ENCODE measurements around the gene TDRD12. TPM values are rescaled to one million over a fixed set of nuclear protein-coding genes. Genes with fewer than 3 reads are reported as not detected.

TDRD12 gene
- total and polyA plus RNA-seq, 2 of the 13 experiments (the other 11 are each of a cell fraction or from before 2014, with no cell fraction given), result 0.03 to 0.40 TPM

DNA sequence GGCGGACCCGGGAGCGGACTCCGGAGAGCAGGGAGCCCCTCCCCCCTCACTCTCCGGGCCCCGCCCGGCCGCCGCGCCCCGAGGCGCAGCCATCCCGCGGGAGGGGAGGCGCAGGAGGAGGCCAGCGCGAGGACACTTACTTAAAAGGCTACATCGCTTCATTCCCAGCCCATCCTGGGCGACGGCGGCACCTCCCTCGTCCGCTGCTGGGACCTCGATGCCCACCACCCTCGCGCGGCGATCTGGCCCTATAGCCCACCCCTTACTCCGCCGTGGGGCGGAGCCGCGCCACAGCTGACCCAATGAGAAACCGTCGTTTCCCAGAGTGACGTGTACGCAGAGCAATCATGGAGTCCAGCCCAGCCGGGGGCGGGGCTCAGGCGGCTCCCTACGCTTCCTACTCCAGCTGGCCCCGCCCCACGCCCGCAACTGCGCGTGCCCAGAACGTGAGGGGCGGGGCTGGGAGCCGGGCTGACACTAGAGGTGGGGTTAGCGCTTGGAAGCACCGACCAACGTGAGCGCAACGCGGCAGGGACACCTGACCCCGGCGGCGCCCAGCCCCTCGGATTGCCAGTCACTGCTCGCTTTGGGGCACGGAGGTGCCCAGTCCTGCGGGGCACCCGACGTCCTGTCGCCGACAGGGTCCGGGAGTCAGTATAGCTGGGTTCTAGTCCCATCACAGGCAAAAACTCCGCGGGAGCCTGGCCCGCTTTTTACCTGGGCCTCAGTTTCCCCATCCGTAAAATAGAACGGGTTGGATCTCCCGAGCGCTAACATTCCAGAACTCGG is 44.4 kb upstream of the TDRD12 start, which contains the start of gene ANKRD27 (continued):
- TF ChIP-seq, protein P1, sequence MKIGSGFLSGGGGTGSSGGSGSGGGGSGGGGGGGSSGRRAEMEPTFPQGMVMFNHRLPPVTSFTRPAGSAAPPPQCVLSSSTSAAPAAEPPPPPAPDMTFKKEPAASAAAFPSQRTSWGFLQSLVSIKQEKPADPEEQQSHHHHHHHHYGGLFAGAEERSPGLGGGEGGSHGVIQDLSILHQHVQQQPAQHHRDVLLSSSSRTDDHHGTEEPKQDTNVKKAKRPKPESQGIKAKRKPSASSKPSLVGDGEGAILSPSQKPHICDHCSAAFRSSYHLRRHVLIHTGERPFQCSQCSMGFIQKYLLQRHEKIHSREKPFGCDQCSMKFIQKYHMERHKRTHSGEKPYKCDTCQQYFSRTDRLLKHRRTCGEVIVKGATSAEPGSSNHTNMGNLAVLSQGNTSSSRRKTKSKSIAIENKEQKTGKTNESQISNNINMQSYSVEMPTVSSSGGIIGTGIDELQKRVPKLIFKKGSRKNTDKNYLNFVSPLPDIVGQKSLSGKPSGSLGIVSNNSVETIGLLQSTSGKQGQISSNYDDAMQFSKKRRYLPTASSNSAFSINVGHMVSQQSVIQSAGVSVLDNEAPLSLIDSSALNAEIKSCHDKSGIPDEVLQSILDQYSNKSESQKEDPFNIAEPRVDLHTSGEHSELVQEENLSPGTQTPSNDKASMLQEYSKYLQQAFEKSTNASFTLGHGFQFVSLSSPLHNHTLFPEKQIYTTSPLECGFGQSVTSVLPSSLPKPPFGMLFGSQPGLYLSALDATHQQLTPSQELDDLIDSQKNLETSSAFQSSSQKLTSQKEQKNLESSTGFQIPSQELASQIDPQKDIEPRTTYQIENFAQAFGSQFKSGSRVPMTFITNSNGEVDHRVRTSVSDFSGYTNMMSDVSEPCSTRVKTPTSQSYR (CRISPR knock-in tag; IDR thresholded peaks at IDR 0.05; ENCODE audit: borderline replicate concordance), result peak; percentile 81
- TF ChIP-seq FOSL2 (CRISPR knock-in tag; IDR thresholded peaks at IDR 0.05) (no peak), ZNF441 (CRISPR knock-in tag; IDR thresholded peaks at IDR 0.05; ENCODE audit: borderline replicate concordance) (no peak), FOSL1 (CRISPR knock-in tag; IDR thresholded peaks at IDR 0.05; ENCODE audit: borderline replicate concordance) (no peak), PITX1 (CRISPR knock-in tag; IDR thresholded peaks at IDR 0.05) (peak; percentile 22; the same call in 1 of the 2 replicates), SPEN (CRISPR knock-in tag; IDR thresholded peaks at IDR 0.05; ENCODE audit: low read depth) (peak; percentile 42; the same call in 1 of the 2 replicates), ZNF629 (CRISPR knock-in tag; conservative IDR thresholded peaks at IDR 0.05) (peak; percentile 21; the same call in 1 of the 2 replicates), NR1H2 (CRISPR knock-in tag; IDR thresholded peaks at IDR 0.05; ENCODE audit: borderline replicate concordance, low read depth) (0 out of 2 replicates have a peak, but pooled peaks have one; percentile 15), ZNF510 (CRISPR knock-in tag; IDR thresholded peaks at IDR 0.05; ENCODE audit: low read depth) (peak; percentile 80; the same call in 1 of the 2 replicates), ZMYM3 (CRISPR knock-in tag; IDR thresholded peaks at IDR 0.05) (no peak), MAZ (IDR thresholded peaks at IDR 0.05; ENCODE audit: borderline replicate concordance, low read depth, low read length) (peak; percentile 73; the same call in 1 of the 2 replicates), MAZ (CRISPR knock-in tag; IDR thresholded peaks at IDR 0.05; ENCODE audit: low read depth) (peak; percentile 85), SP5 (CRISPR knock-in tag; IDR thresholded peaks at IDR 0.05; ENCODE audit: borderline replicate concordance, low read depth) (peak; percentile 75; the same call in 1 of the 2 replicates), HHEX (CRISPR knock-in tag; IDR thresholded peaks at IDR 0.05) (no peak)
- TF ChIP-seq, protein P2, sequence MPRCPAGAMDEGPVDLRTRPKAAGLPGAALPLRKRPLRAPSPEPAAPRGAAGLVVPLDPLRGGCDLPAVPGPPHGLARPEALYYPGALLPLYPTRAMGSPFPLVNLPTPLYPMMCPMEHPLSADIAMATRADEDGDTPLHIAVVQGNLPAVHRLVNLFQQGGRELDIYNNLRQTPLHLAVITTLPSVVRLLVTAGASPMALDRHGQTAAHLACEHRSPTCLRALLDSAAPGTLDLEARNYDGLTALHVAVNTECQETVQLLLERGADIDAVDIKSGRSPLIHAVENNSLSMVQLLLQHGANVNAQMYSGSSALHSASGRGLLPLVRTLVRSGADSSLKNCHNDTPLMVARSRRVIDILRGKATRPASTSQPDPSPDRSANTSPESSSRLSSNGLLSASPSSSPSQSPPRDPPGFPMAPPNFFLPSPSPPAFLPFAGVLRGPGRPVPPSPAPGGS (CRISPR knock-in tag; IDR thresholded peaks at IDR 0.05), result 0 out of 2 replicates have a peak, but pooled peaks have one; percentile 24
- TF ChIP-seq, protein P3, sequence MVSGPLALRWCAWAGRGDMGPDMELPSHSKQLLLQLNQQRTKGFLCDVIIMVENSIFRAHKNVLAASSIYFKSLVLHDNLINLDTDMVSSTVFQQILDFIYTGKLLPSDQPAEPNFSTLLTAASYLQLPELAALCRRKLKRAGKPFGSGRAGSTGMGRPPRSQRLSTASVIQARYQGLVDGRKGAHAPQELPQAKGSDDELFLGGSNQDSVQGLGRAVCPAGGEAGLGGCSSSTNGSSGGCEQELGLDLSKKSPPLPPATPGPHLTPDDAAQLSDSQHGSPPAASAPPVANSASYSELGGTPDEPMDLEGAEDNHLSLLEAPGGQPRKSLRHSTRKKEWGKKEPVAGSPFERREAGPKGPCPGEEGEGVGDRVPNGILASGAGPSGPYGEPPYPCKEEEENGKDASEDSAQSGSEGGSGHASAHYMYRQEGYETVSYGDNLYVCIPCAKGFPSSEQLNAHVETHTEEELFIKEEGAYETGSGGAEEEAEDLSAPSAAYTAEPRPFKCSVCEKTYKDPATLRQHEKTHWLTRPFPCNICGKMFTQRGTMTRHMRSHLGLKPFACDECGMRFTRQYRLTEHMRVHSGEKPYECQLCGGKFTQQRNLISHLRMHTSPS (CRISPR knock-in tag; IDR thresholded peaks at IDR 0.05; ENCODE audit: low read depth), result peak; percentile 63; the same call in 1 of the 2 replicates
- TF ChIP-seq, protein P4, sequence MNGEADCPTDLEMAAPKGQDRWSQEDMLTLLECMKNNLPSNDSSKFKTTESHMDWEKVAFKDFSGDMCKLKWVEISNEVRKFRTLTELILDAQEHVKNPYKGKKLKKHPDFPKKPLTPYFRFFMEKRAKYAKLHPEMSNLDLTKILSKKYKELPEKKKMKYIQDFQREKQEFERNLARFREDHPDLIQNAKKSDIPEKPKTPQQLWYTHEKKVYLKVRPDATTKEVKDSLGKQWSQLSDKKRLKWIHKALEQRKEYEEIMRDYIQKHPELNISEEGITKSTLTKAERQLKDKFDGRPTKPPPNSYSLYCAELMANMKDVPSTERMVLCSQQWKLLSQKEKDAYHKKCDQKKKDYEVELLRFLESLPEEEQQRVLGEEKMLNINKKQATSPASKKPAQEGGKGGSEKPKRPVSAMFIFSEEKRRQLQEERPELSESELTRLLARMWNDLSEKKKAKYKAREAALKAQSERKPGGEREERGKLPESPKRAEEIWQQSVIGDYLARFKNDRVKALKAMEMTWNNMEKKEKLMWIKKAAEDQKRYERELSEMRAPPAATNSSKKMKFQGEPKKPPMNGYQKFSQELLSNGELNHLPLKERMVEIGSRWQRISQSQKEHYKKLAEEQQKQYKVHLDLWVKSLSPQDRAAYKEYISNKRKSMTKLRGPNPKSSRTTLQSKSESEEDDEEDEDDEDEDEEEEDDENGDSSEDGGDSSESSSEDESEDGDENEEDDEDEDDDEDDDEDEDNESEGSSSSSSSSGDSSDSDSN (CRISPR knock-in tag; IDR thresholded peaks at IDR 0.05), result peak; percentile 13; the same call in 1 of the 2 replicates

All from HepG2 (cell line).